IgD-negative memory B cell (primary cell): Measurements from ENCODE around the gene SNX8. TPM values are rescaled to one million over a fixed set of nuclear protein-coding genes. Genes with fewer than 3 reads are reported as not detected.
A peak's percentile ranks its signal among the peaks of the same experiment; 100 is the strongest.

Experiments used
- H3K27ac Mint-ChIP-seq, 3 donors: one replicate each; pipeline ENCODE4 v1.8.0; 2020 to 2022; ENCODE audit warnings: mild to moderate bottlenecking in 3 of 3, mixed read lengths in 3 of 3, moderate library complexity in 1 of 3
- H3K27me3 Mint-ChIP-seq: one replicate; pipeline ENCODE4 v1.8.0; 2021; ENCODE audit warnings: mixed read lengths
- H3K36me3 Mint-ChIP-seq: one replicate; pipeline ENCODE4 v1.8.0; 2020; ENCODE audit warnings: mild to moderate bottlenecking, mixed read lengths
- H3K4me1 Mint-ChIP-seq, 3 donors: one replicate each; pipeline ENCODE4 v1.8.0; 2020 to 2022; ENCODE audit warnings: mixed read lengths in 3 of 3, mild to moderate bottlenecking in 1 of 3
- H3K4me3 Mint-ChIP-seq, 4 donors: one replicate each; pipeline ENCODE4 v1.8.0; 2020 to 2022; ENCODE audit warnings: mild to moderate bottlenecking in 4 of 4, mixed read lengths in 4 of 4, moderate library complexity in 3 of 4
- H3K9me3 Mint-ChIP-seq, 3 donors: one replicate each; pipeline ENCODE4 v1.8.0; 2020 to 2021; ENCODE audit warnings: mixed read lengths in 3 of 3, mild to moderate bottlenecking in 1 of 3
- polyA plus RNA-seq: library from polyadenylated mRNA; unstranded; fragments of 300-500 nt; fragmentation: Illumina TruSeq; gene quantifications from one replicate; pipeline ENCODE4 v1.2.3, GENCODE V29; 2021

Gene SNX8
- polyA plus RNA-seq, 1 donor from 2014 or later = 61.3 TPM

DNA sequence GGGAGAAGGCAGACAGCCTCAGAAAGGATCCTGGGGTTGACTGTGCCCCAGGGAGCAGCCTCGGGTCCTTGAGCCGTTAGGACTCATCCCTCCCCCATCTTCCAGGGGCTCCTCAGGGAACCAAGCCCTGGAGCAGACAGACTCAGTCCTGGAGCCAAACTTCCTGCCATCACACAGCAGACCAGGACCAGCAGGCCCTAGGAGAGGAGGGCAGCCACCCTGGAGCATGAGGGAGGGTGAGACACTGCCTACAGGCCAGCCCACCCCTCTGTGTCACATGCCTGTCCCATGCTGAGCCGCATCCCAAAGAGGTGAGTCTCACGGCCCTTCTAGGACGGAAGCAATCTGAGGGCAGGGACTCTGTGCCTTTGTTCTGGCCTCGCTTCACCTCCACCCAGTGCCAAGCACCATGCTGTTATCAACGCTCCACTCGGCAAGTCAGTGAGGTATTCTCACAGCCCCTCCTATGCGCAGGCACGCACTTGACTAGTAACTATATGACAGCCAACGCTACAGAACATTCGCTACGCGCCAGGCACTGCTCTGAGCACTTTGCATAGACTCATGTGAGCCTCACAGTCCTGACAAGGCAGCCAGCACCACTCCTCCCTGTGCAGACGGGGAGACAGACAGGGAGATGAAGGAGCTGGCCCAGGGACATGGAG is 100.6 kb downstream of the SNX8 start:
- H3K36me3 Mint-ChIP-seq = peaks cover 9% of the 10 kb centered on the region
- no peak overlapping the region for H3K4me3 Mint-ChIP-seq
- peak overlapping the region in 1 of 3 donors; percentile 54 for H3K27ac Mint-ChIP-seq
- peaks cover 0 to 6% (median 3%) of the 10 kb centered on the region in 3 donors for H3K4me1 Mint-ChIP-seq
- H3K27me3 Mint-ChIP-seq = no peaks in the 10 kb centered on the region
- H3K9me3 Mint-ChIP-seq = no peaks in the 10 kb centered on the region

DNA sequence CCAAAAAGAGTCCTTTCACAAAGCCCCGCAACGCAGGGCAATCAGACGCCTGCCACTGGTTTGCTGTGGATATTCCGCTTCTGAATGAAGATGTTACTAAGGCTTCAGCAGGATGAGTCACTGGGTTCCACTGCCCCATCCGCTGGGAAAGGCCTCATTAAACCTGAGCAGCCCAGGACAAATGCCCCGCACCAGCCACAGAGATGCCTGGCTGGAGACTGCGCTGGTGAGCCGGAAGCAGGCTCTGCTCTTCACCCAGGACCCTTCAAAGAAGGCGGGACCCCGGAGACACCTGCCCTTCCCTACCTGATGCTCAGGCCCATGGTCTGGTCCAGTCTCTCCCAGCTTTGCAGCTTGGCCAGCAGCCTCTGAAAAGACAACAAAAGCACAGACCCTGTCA is 101.3 kb downstream of the SNX8 start:
- Mint-ChIP-seq H3K4me3 (no peak overlapping the region), H3K27ac (no peak overlapping the region), H3K36me3 (peaks cover 10% of the 10 kb centered on the region), H3K9me3 (no peaks in the 10 kb centered on the region), H3K4me1 (peaks cover 0 to 6% (median 3%) of the 10 kb centered on the region in 3 donors), H3K27me3 (no peaks in the 10 kb centered on the region)

GRCh38 chr7:2211926-2212325 is 102.3 kb downstream of the SNX8 start:
- Mint-ChIP-seq H3K27me3 (no peaks in the 10 kb centered on the region), H3K36me3 (peaks cover 10% of the 10 kb centered on the region), H3K27ac (no peak overlapping the region), H3K4me1 (peaks cover 0 to 6% (median 3%) of the 10 kb centered on the region in 3 donors), H3K9me3 (no peaks in the 10 kb centered on the region), H3K4me3 (no peak overlapping the region)

GRCh38 chr7:2211259-2211880 is 102.9 kb downstream of the SNX8 start:
- H3K36me3 Mint-ChIP-seq = peaks cover 10% of the 10 kb centered on the region
- H3K4me1 Mint-ChIP-seq = peaks cover 0 to 6% (median 3%) of the 10 kb centered on the region in 3 donors
- H3K27ac Mint-ChIP-seq = no peak overlapping the region

GRCh38 chr7:2210551-2211258 is 103.5 kb downstream of the SNX8 start:
- H3K27ac Mint-ChIP-seq = peak overlapping the region in 2 of 3 donors; percentile 26 to 50
- peaks cover 0 to 7% (median 3%) of the 10 kb centered on the region in 3 donors for H3K4me1 Mint-ChIP-seq
- peak overlapping the region in 1 of 4 donors; percentile 22 for H3K4me3 Mint-ChIP-seq
- no peaks in the 10 kb centered on the region for H3K9me3 Mint-ChIP-seq
- H3K36me3 Mint-ChIP-seq = peaks cover 10% of the 10 kb centered on the region
- H3K27me3 Mint-ChIP-seq = no peaks in the 10 kb centered on the region

More at GRCh38 chr7:2211259-2211880, 102.9 kb downstream of the SNX8 start:
- no peaks in the 10 kb centered on the region for H3K27me3 Mint-ChIP-seq
- H3K4me3 Mint-ChIP-seq = no peak overlapping the region
- no peaks in the 10 kb centered on the region for H3K9me3 Mint-ChIP-seq

DNA sequence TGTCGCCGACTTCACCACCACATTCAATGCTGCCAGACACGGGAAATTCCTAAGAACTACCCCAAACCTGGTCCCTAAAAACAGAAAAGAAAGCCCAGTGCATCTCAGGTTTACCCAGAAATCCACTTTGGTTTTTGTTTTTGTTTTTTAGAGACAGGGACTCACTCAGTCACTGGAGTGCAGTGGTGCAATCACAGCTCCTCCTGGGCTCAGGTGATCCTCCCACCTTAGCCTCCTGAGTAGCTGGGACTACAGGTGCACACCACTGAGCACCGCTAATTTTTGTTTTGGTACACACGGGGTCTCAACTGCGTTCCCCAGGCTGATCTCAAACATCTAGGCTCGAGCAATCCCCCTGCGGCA is 104.3 kb downstream of the SNX8 start:
- no peaks in the 10 kb centered on the region for H3K9me3 Mint-ChIP-seq
- H3K36me3 Mint-ChIP-seq = peaks cover 10% of the 10 kb centered on the region
- peak overlapping the region in 2 of 4 donors; percentile 5 to 55 for H3K4me3 Mint-ChIP-seq
- H3K4me1 Mint-ChIP-seq = peaks cover 0 to 10% (median 3%) of the 10 kb centered on the region in 3 donors
- no peaks in the 10 kb centered on the region for H3K27me3 Mint-ChIP-seq
- peak overlapping the region in 1 of 3 donors; percentile 50 for H3K27ac Mint-ChIP-seq

- Mint-ChIP-seq H3K27me3 (no peaks in the 10 kb centered on the region), H3K27ac (peak overlapping the region in 2 of 3 donors; percentile 50 to 76), H3K36me3 (peaks cover 10% of the 10 kb centered on the region), H3K4me3 (peak overlapping the region in 3 of 4 donors; percentile 5 to 75 (median 41)), H3K9me3 (no peaks in the 10 kb centered on the region), H3K4me1 (peaks cover under 1 to 10% (median 4%) of the 10 kb centered on the region in 3 donors)
These were observed 104.9 kb downstream of the SNX8 start for GRCh38 chr7:2209146-2209960.

- Mint-ChIP-seq H3K4me1 (peaks cover 7 to 17% (median 10%) of the 10 kb centered on the region in 3 donors), H3K27ac (no peak overlapping the region)
These were observed 105.5 kb downstream of the SNX8 start for GRCh38 chr7:2208712-2209111.

DNA sequence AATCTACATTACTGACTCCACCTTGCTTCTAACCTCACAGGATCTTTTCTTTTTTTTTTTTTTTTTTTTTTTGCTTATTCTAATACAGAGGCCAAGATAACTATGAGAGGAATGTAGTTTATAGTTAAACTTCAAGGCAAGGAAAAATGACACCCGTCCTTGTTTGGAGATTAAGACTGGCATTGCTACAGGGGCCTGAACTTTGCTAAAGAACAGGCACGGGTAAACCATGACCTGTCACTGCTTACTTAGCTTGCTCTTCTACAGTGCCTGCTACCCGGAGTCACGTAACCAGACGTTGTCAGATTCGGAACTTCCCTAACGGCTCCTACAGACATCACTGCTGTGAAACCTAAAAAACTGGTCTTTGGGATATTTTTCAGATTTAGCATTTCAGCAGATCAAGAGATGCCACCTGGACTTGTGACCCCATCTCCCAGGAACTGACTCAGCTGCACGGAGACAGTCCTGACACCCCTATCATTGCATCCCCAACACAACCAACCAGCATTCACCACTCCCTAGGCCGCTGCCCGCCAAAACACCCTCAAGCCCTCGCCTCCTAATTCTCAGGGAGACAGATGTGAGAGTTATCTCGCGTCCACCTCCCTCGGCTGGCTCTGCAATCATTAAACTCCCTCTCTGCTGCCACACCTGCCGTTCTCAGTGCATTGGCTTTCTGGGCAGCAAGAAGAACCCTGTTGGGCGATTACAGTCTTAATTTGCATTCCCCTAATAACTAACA is 109.0 kb downstream of the SNX8 start:
- no peak overlapping the region for H3K4me3 Mint-ChIP-seq
- H3K4me1 Mint-ChIP-seq = peaks cover 13 to 19% (median 18%) of the 10 kb centered on the region in 3 donors
- H3K9me3 Mint-ChIP-seq = no peaks in the 10 kb centered on the region
- no peaks in the 10 kb centered on the region for H3K27me3 Mint-ChIP-seq
- peak overlapping the region in 1 of 3 donors; percentile 18 for H3K27ac Mint-ChIP-seq
- H3K36me3 Mint-ChIP-seq = peaks cover 3% of the 10 kb centered on the region

More at GRCh38 chr7:2208712-2209111, 105.5 kb downstream of the SNX8 start:
- no peaks in the 10 kb centered on the region for H3K27me3 Mint-ChIP-seq
- H3K36me3 Mint-ChIP-seq = peaks cover 8% of the 10 kb centered on the region
- H3K4me3 Mint-ChIP-seq = peak overlapping the region in 1 of 4 donors; percentile 75
- no peaks in the 10 kb centered on the region for H3K9me3 Mint-ChIP-seq

DNA sequence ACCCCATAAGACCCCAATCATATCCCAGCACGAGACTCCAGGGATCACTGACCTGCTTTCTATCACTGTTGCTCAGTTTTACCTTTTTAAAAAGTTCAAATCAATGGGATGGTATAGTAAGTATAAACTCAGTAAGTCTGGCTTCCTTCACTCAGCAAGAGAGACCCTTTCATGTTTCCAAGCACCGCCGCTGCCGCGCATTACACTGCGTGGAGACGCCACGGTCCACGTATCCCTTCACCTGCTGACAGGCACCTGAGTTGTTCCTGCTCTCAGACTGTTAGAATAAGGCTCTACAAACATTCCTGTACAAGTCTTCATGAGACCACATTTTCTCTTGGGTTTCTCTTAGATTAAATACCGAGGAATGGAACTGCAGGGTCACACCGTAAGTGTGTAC is 109.8 kb downstream of the SNX8 start:
- H3K4me3 Mint-ChIP-seq = peak overlapping the region in 1 of 4 donors; percentile 60

DNA sequence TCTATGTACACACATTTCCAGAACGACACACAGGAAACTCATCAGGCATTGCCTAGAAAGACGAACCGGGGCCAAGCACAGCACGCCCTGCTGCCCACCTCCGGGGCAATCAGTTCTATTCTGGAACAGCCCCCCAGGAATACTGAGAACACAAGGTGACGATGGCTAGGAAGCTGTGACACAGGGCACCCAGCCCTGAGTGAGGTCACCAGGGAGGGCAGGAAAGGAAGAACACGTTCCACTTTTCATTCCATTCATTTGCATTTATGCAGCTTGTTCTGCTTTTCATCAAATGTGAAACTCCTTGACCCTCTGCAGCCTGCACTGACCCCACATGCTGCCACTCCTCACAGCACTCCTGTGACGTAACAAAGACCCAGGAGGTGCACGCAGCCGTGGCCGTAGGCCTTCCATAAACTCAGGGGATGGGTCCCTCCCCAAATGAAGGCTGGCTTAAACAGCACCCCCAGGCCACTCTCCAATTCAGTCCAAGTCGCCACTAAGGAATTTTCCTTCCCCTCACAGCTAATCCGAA is 110.4 kb downstream of the SNX8 start:
- peaks cover 13 to 18% (median 14%) of the 10 kb centered on the region in 3 donors for H3K4me1 Mint-ChIP-seq
- H3K36me3 Mint-ChIP-seq = peaks cover 2% of the 10 kb centered on the region
- peak overlapping the region in 2 of 3 donors; percentile 48 to 67 for H3K27ac Mint-ChIP-seq
- H3K4me3 Mint-ChIP-seq = peak overlapping the region in 1 of 4 donors; percentile 60
- no peaks in the 10 kb centered on the region for H3K27me3 Mint-ChIP-seq
- H3K9me3 Mint-ChIP-seq = no peaks in the 10 kb centered on the region

More for the DNA sequence above, 109.8 kb downstream of the SNX8 start:
- H3K27me3 Mint-ChIP-seq = no peaks in the 10 kb centered on the region
- peaks cover 13 to 18% (median 14%) of the 10 kb centered on the region in 3 donors for H3K4me1 Mint-ChIP-seq
- no peaks in the 10 kb centered on the region for H3K9me3 Mint-ChIP-seq
- peak overlapping the region in 1 of 3 donors; percentile 48 for H3K27ac Mint-ChIP-seq
- H3K36me3 Mint-ChIP-seq = peaks cover 3% of the 10 kb centered on the region

DNA sequence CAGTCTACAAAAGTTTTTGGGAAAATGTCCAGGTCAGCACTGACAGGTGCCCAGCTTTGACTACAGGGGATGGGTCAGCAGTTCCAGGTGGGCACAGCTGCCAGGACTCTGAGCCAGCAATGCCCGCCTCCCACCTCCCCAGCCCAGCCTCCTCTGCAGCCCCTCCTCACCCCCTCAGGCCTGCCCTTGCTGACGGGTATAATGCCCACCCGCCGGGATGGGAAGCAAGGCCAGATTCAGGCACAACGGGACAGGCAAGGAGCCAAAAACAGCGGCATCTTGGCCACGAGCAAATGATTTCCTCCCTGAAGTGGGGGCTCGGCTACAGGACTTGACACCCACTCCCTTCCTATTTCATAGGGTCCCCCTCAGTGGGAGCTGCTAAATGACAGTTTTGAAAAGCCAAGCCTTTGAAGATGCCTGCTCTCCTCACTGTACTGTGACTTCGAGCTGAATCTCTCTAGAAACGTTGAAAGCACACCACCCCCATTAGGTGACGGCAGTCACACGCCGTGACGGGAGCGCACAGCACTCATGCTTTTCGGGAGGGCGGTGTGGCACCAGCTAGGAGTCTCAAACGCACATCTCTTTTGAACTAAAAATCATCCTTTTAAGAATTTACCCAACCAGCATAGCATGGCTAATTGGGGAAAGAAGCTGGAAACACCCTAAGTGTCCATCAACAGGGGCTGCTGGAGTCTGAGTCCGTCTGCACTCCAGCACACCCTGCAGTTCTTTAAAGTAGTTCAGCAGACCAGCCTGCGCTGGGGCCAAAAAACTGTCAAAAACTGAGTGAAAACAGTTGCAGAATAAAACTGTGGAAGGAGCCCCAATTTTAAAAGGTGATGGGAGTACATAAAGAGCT is 111.1 kb downstream of the SNX8 start:
- no peak overlapping the region for H3K27ac Mint-ChIP-seq
- H3K9me3 Mint-ChIP-seq = no peaks in the 10 kb centered on the region
- peak overlapping the region in 1 of 4 donors; percentile 60 for H3K4me3 Mint-ChIP-seq
- no peaks in the 10 kb centered on the region for H3K36me3 Mint-ChIP-seq
- H3K27me3 Mint-ChIP-seq = no peaks in the 10 kb centered on the region
- H3K4me1 Mint-ChIP-seq = peaks cover 13 to 18% (median 14%) of the 10 kb centered on the region in 3 donors

DNA sequence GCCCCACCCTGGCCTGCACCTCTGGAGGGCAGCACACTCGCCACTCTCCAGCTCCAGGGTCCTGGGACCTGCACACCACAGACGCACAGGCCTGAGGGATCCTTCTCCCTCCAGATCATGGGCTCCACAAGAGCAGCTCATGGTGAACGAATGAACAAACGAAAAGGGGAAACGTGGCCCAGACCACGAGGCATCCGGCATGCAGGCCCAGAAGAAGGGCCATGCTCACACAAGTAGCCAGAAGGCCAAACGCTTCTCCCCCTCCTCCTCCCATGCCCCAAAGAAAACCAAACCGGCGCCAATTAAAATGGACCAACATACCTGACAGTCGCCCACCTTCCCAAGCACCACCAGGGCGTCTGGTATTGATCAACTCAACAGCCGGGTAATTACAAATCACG is 111.9 kb downstream of the SNX8 start:
- no peaks in the 10 kb centered on the region for H3K27me3 Mint-ChIP-seq
- H3K4me1 Mint-ChIP-seq = peaks cover 13 to 18% (median 14%) of the 10 kb centered on the region in 3 donors
- no peaks in the 10 kb centered on the region for H3K9me3 Mint-ChIP-seq
- no peak overlapping the region for H3K4me3 Mint-ChIP-seq
- H3K27ac Mint-ChIP-seq = no peak overlapping the region
- H3K36me3 Mint-ChIP-seq = no peaks in the 10 kb centered on the region
